ENCODE measurements around the gene LAMC3. TPM values are rescaled to one million over a fixed set of nuclear protein-coding genes. Genes with fewer than 3 reads are reported as not detected.

Gene LAMC3
- total RNA-seq, 1 experiment from 2014 or later = not detected

- H3K9me3 ChIP-seq (ENCODE audit: low read length) = no peaks in the 10 kb centered on the region
- H2AFZ ChIP-seq (ENCODE audit: low read length) = no peak overlapping the region
- H4K20me1 ChIP-seq (ENCODE audit: insufficient read depth, low read depth, low read length) = no peaks in the 10 kb centered on the region
- no peaks in the 10 kb centered on the region for H3K4me1 ChIP-seq (ENCODE audit: low read length)
- no peak overlapping the region for H3K4me2 ChIP-seq (ENCODE audit: low read depth, low read length, poor library complexity, severe bottlenecking)
- no peaks in the 10 kb centered on the region for H3K9me2 ChIP-seq (replicated peaks; ENCODE audit: insufficient read depth, low read length)
- H3K4me3 ChIP-seq (ENCODE audit: low read length) = no peak overlapping the region
- no peak overlapping the region for H3K9ac ChIP-seq (ENCODE audit: low read length)
- H3K36me3 ChIP-seq (ENCODE audit: insufficient read depth, low read length) = no peaks in the 10 kb centered on the region
- no peaks in the 10 kb centered on the region for H3K79me2 ChIP-seq (ENCODE audit: low read length)
- no peak for DNase-seq
- no peak overlapping the region for H3K27ac ChIP-seq (ENCODE audit: low read length)
- no peaks in the 10 kb centered on the region for H3K27me3 ChIP-seq (ENCODE audit: low read length)
These were observed 888 bp upstream of the LAMC3 start for GRCh38 chr9:131008086-131008485.

- no peak overlapping the region for H2AFZ ChIP-seq (ENCODE audit: low read length)
- H3K9me2 ChIP-seq (replicated peaks; ENCODE audit: insufficient read depth, low read length) = no peaks in the 10 kb centered on the region
- no peaks in the 10 kb centered on the region for H3K27me3 ChIP-seq (ENCODE audit: low read length)
- DNase-seq = no peak
- H3K36me3 ChIP-seq (ENCODE audit: insufficient read depth, low read length) = no peaks in the 10 kb centered on the region
- no peak overlapping the region for H3K4me3 ChIP-seq (ENCODE audit: low read length)
- H3K4me2 ChIP-seq (ENCODE audit: low read depth, low read length, poor library complexity, severe bottlenecking) = no peak overlapping the region
- H3K9me3 ChIP-seq (ENCODE audit: low read length) = no peaks in the 10 kb centered on the region
- no peak overlapping the region for H3K27ac ChIP-seq (ENCODE audit: low read length)
- H3K4me1 ChIP-seq (ENCODE audit: low read length) = no peaks in the 10 kb centered on the region
- no peaks in the 10 kb centered on the region for H4K20me1 ChIP-seq (ENCODE audit: insufficient read depth, low read depth, low read length)
- H3K9ac ChIP-seq (ENCODE audit: low read length) = no peak overlapping the region
- no peaks in the 10 kb centered on the region for H3K79me2 ChIP-seq (ENCODE audit: low read length)
These were observed 438 bp upstream of the LAMC3 start for GRCh38 chr9:131008563-131008908.

- no peak overlapping the region for H3K27ac ChIP-seq (ENCODE audit: low read length)
- no peak overlapping the region for H3K9ac ChIP-seq (ENCODE audit: low read length)
- H3K27me3 ChIP-seq (ENCODE audit: low read length) = no peaks in the 10 kb centered on the region
- DNase-seq = no peak
- no peaks in the 10 kb centered on the region for H3K9me2 ChIP-seq (replicated peaks; ENCODE audit: insufficient read depth, low read length)
- H3K9me3 ChIP-seq (ENCODE audit: low read length) = no peaks in the 10 kb centered on the region
- no peaks in the 10 kb centered on the region for H3K4me1 ChIP-seq (ENCODE audit: low read length)
- H3K36me3 ChIP-seq (ENCODE audit: insufficient read depth, low read length) = no peaks in the 10 kb centered on the region
- no peaks in the 10 kb centered on the region for H3K79me2 ChIP-seq (ENCODE audit: low read length)
- H4K20me1 ChIP-seq (ENCODE audit: insufficient read depth, low read depth, low read length) = no peaks in the 10 kb centered on the region
- no peak overlapping the region for H3K4me3 ChIP-seq (ENCODE audit: low read length)
- H2AFZ ChIP-seq (ENCODE audit: low read length) = no peak overlapping the region
- no peak overlapping the region for H3K4me2 ChIP-seq (ENCODE audit: low read depth, low read length, poor library complexity, severe bottlenecking)
These were observed 1.7 kb downstream of the LAMC3 start for GRCh38 chr9:131010482-131011273.

- no peaks in the 10 kb centered on the region for H3K27me3 ChIP-seq (ENCODE audit: low read length)
- no peaks in the 10 kb centered on the region for H4K20me1 ChIP-seq (ENCODE audit: insufficient read depth, low read depth, low read length)
- no peak overlapping the region for H3K4me2 ChIP-seq (ENCODE audit: low read depth, low read length, poor library complexity, severe bottlenecking)
- no peak overlapping the region for H2AFZ ChIP-seq (ENCODE audit: low read length)
- H3K79me2 ChIP-seq (ENCODE audit: low read length) = no peaks in the 10 kb centered on the region
- H3K9me3 ChIP-seq (ENCODE audit: low read length) = no peaks in the 10 kb centered on the region
- H3K4me1 ChIP-seq (ENCODE audit: low read length) = no peaks in the 10 kb centered on the region
- no peak overlapping the region for H3K27ac ChIP-seq (ENCODE audit: low read length)
- H3K9me2 ChIP-seq (replicated peaks; ENCODE audit: insufficient read depth, low read length) = no peaks in the 10 kb centered on the region
- H3K9ac ChIP-seq (ENCODE audit: low read length) = no peak overlapping the region
- no peaks in the 10 kb centered on the region for H3K36me3 ChIP-seq (ENCODE audit: insufficient read depth, low read length)
- H3K4me3 ChIP-seq (ENCODE audit: low read length) = no peak overlapping the region
- DNase-seq = no peak
These were observed 2.5 kb downstream of the LAMC3 start for GRCh38 chr9:131011274-131012022.

GRCh38 chr9:131012023-131012334 lies 3.0 kb downstream of the LAMC3 start:
- Histone ChIP-seq H3K79me2 (ENCODE audit: low read length) (no peaks in the 10 kb centered on the region), H4K20me1 (ENCODE audit: insufficient read depth, low read depth, low read length) (no peaks in the 10 kb centered on the region), H3K4me3 (ENCODE audit: low read length) (no peak overlapping the region), H3K4me1 (ENCODE audit: low read length) (no peaks in the 10 kb centered on the region), H3K9ac (ENCODE audit: low read length) (no peak overlapping the region), H2AFZ (ENCODE audit: low read length) (no peak overlapping the region), H3K27ac (ENCODE audit: low read length) (no peak overlapping the region), H3K36me3 (ENCODE audit: insufficient read depth, low read length) (no peaks in the 10 kb centered on the region), H3K27me3 (ENCODE audit: low read length) (no peaks in the 10 kb centered on the region), H3K4me2 (ENCODE audit: low read depth, low read length, poor library complexity, severe bottlenecking) (no peak overlapping the region), H3K9me3 (ENCODE audit: low read length) (no peaks in the 10 kb centered on the region), H3K9me2 (replicated peaks; ENCODE audit: insufficient read depth, low read length) (no peaks in the 10 kb centered on the region)
- DNase-seq = no peak

DNA sequence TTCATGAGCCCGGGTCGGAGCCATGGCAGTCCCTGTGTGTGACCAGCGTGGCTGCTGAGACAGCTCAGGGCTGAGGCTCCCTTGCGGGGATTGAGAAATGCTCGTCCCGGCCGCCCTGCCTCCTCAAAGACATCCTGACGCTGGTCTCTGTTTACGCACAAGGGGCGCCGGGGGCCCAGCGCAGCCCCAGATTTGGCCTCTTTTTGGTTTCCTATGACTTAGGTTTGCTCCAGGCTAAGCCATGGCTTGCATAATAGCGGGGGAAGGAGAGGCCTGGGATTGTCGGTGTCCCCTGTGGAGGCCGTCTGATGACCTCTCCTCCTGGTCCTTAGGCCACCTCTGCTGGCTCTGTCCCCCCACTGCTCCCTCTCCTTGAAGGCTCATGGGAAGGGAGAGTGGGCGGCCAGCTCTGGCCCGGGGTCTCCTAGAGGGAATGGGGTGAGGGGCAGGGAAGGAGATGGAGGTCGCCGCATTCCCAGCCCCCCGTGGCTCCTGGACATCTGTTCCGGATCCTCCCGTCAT lies 3.5 kb downstream of the LAMC3 start:
- no peaks in the 10 kb centered on the region for H3K9me3 ChIP-seq (ENCODE audit: low read length)
- no peak overlapping the region for H3K27ac ChIP-seq (ENCODE audit: low read length)
- H3K9me2 ChIP-seq (replicated peaks; ENCODE audit: insufficient read depth, low read length) = no peaks in the 10 kb centered on the region
- no peak overlapping the region for H3K4me2 ChIP-seq (ENCODE audit: low read depth, low read length, poor library complexity, severe bottlenecking)
- no peaks in the 10 kb centered on the region for H4K20me1 ChIP-seq (ENCODE audit: insufficient read depth, low read depth, low read length)
- H3K79me2 ChIP-seq (ENCODE audit: low read length) = no peaks in the 10 kb centered on the region
- no peaks in the 10 kb centered on the region for H3K27me3 ChIP-seq (ENCODE audit: low read length)
- H3K9ac ChIP-seq (ENCODE audit: low read length) = no peak overlapping the region
- H3K4me3 ChIP-seq (ENCODE audit: low read length) = no peak overlapping the region
- no peaks in the 10 kb centered on the region for H3K36me3 ChIP-seq (ENCODE audit: insufficient read depth, low read length)
- H3K4me1 ChIP-seq (ENCODE audit: low read length) = no peaks in the 10 kb centered on the region
- no peak overlapping the region for H2AFZ ChIP-seq (ENCODE audit: low read length)
- DNase-seq = no peak

GRCh38 chr9:131013015-131013755 lies 4.2 kb downstream of the LAMC3 start:
- H3K4me3 ChIP-seq (ENCODE audit: low read length) = no peak overlapping the region
- no peaks in the 10 kb centered on the region for H3K4me1 ChIP-seq (ENCODE audit: low read length)
- no peaks in the 10 kb centered on the region for H3K79me2 ChIP-seq (ENCODE audit: low read length)
- no peak overlapping the region for H3K27ac ChIP-seq (ENCODE audit: low read length)
- H4K20me1 ChIP-seq (ENCODE audit: insufficient read depth, low read depth, low read length) = no peaks in the 10 kb centered on the region
- H3K9me3 ChIP-seq (ENCODE audit: low read length) = no peaks in the 10 kb centered on the region
- no peaks in the 10 kb centered on the region for H3K27me3 ChIP-seq (ENCODE audit: low read length)
- H3K9me2 ChIP-seq (replicated peaks; ENCODE audit: insufficient read depth, low read length) = no peaks in the 10 kb centered on the region
- no peaks in the 10 kb centered on the region for H3K36me3 ChIP-seq (ENCODE audit: insufficient read depth, low read length)
- no peak overlapping the region for H3K9ac ChIP-seq (ENCODE audit: low read length)
- DNase-seq = no peak
- H3K4me2 ChIP-seq (ENCODE audit: low read depth, low read length, poor library complexity, severe bottlenecking) = no peak overlapping the region
- H2AFZ ChIP-seq (ENCODE audit: low read length) = no peak overlapping the region

Data from Karpas-422 (cell line).